ENCODE data around the gene CCDC188.

Gene CCDC188

GRCh38 chr22:20131859-20132685, 18.8 kb downstream of the CCDC188 start:
- no peak for DNase-seq

- no peak for DNase-seq
Measured at GRCh38 chr22:20131597-20131858, 19.3 kb downstream of the CCDC188 start, which contains the start of gene ZDHHC8. ZDHHC8 (plus strand) TSS chr22:20131804; CDS start chr22:20131948, 144 bp downstream.

- peak; percentile 51 for DNase-seq
Measured at GRCh38 chr22:20130731-20131596, 19.9 kb downstream of the CCDC188 start.

- peak; percentile 36 for DNase-seq
Measured at GRCh38 chr22:20130319-20130718, 20.5 kb downstream of the CCDC188 start.

- DNase-seq = no peak
Measured at GRCh38 chr22:20129747-20130014, 21.2 kb downstream of the CCDC188 start.

GRCh38 chr22:20128902-20129746, 21.7 kb downstream of the CCDC188 start:
- DNase-seq = peak; percentile 17

GRCh38 chr22:20128619-20128901, 22.3 kb downstream of the CCDC188 start:
- no peak for DNase-seq

GRCh38 chr22:20127869-20128618, 22.8 kb downstream of the CCDC188 start:
- no peak for DNase-seq

GRCh38 chr22:20127318-20127868, 23.5 kb downstream of the CCDC188 start:
- DNase-seq = no peak

- DNase-seq = no peak
Measured at GRCh38 chr22:20126284-20127029, 24.4 kb downstream of the CCDC188 start.

GRCh38 chr22:20125201-20126174, 25.4 kb downstream of the CCDC188 start:
- no peak for DNase-seq

- DNase-seq = no peak
Measured at GRCh38 chr22:20124083-20124787, 26.6 kb downstream of the CCDC188 start.

GRCh38 chr22:20123366-20124082, 27.3 kb downstream of the CCDC188 start:
- DNase-seq = no peak

- no peak for DNase-seq
Measured at GRCh38 chr22:20121856-20122415, 28.9 kb downstream of the CCDC188 start.

- no peak for DNase-seq
Measured at GRCh38 chr22:20118300-20119020, 32.4 kb downstream of the CCDC188 start.

GRCh38 chr22:20117633-20118299, 33.1 kb downstream of the CCDC188 start:
- no peak for DNase-seq

GRCh38 chr22:20116951-20117632, 33.8 kb downstream of the CCDC188 start, which contains the start of gene TRMT2A:
TRMT2A (minus strand) TSS chr22:20117226; CDS start chr22:20116906, 320 bp downstream.
- DNase-seq = peak; percentile 92

Data from NCI-H1105 treated with DMSO at 0.1 percent for 48 hours (cell line).